ENCODE results near the gene OMA1. TPM values are rescaled to one million over a fixed set of nuclear protein-coding genes. Genes with fewer than 3 reads are reported as not detected.

The OMA1 gene
- total and polyA plus RNA-seq, 8 donors: 20.5 to 28.3 (median 26.0) TPM

DNA sequence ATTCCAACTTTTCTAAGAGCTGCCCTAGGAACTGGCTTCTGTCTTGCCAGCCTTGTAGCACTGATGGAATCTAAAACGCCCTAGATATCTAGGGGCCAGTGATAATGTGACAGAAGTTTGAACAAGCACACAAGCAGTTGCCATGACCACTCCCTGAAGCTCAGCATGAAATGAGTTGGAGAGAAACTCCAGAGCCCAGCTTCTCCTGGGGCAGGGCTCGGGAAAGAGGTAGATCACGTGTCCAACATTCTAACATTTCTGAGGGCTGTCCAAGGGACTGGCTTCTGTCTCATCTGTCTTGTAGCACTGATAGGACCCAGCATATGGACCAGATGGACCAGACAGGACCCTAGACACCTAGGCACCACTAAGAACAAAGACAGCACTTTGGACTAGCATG lies 37.9 kb downstream of the OMA1 start:
- Histone ChIP-seq H3K4me1 (no peaks in the 10 kb centered on the region), H3K9me3 (peaks cover 0 to 3% of the 10 kb centered on the region in 2 donors), H3K4me3 (no peak overlapping the region), H3K36me3 (peaks cover 0 to 39% of the 10 kb centered on the region in 2 donors), H3K27ac (no peak overlapping the region), H3K27me3 (no peaks in the 10 kb centered on the region)
- TF ChIP-seq CTCF (IDR thresholded peaks at IDR 0.05): no peak
- intact Hi-C loops (cut with DNase I): no loop called here
- ATAC-seq (no peak), DNase-seq (no peak)

DNA sequence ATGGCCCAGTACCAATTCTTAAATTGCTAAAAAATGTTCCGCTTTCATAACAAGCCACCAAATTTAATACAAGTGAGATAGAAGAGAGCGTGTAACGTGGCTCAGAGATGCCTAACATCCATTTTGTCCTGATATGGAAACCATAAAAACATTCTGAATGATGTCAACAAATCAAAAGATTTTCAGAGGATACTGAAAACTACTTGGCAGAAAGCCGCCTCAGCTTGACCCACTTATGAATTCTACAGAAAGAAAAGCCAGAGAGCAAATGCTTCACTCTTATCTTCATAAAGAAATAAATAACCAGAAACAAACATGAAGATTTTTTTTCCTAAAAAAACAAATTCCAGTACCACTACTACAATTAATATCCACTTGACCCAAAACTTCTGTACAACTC lies 41.2 kb downstream of the OMA1 start:
- H3K27ac ChIP-seq: no peak overlapping the region

GRCh38 chr1:58502519-58502918 lies 44.0 kb downstream of the OMA1 start:
- Histone ChIP-seq H3K27ac (no peak overlapping the region), H3K27me3 (no peaks in the 10 kb centered on the region), H3K9me3 (no peaks in the 10 kb centered on the region), H3K36me3 (peaks cover 0 to 37% of the 10 kb centered on the region in 2 donors), H3K4me1 (peaks cover 0 to 4% of the 10 kb centered on the region in 2 donors), H3K4me3 (no peak overlapping the region)
- intact Hi-C loops (cut with DNase I): no loop called here
- no peak for DNase-seq
- no peak for TF ChIP-seq CTCF (IDR thresholded peaks at IDR 0.05)
- ATAC-seq: no peak

More for the DNA sequence above, 41.2 kb downstream of the OMA1 start:
- DNase-seq: peak in 1 of 4 donors; percentile 18
- ATAC-seq: no peak
- no peak for TF ChIP-seq CTCF (IDR thresholded peaks at IDR 0.05)
- Histone ChIP-seq H3K9me3 (no peaks in the 10 kb centered on the region), H3K36me3 (peaks cover 0 to 45% of the 10 kb centered on the region in 2 donors), H3K4me1 (no peaks in the 10 kb centered on the region), H3K27me3 (no peaks in the 10 kb centered on the region), H3K4me3 (no peak overlapping the region)
- intact Hi-C loops (cut with DNase I): no loop called here

DNA sequence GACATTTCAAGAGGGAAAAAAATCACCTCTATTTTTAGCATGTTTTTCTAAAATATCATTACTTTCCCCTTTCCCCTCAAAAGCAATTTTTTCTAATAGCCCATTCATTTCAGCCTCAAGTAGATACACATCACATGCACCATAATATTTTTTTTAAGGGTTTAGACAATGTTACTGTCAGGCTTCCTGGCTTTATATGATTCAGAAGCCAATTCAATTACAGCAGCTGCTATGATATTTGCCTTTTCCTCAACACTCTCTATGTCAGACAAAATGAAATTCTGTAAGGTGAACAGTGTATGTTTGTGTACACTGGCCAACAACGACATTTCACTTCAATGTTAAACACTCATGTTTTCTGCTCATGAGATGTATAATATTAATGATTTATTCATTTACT lies 46.5 kb downstream of the OMA1 start:
- H3K27me3 ChIP-seq: no peaks in the 10 kb centered on the region
- H3K36me3 ChIP-seq: peaks cover 0 to 26% of the 10 kb centered on the region in 2 donors
- no peaks in the 10 kb centered on the region for H3K9me3 ChIP-seq
- ATAC-seq (no peak), DNase-seq (no peak)
- no peak overlapping the region for H3K4me3 ChIP-seq
- H3K27ac ChIP-seq: no peak overlapping the region
- intact Hi-C loops (cut with DNase I): no loop called here
- H3K4me1 ChIP-seq: peaks cover 0 to 5% of the 10 kb centered on the region in 2 donors
- TF ChIP-seq CTCF (IDR thresholded peaks at IDR 0.05): no peak

DNA sequence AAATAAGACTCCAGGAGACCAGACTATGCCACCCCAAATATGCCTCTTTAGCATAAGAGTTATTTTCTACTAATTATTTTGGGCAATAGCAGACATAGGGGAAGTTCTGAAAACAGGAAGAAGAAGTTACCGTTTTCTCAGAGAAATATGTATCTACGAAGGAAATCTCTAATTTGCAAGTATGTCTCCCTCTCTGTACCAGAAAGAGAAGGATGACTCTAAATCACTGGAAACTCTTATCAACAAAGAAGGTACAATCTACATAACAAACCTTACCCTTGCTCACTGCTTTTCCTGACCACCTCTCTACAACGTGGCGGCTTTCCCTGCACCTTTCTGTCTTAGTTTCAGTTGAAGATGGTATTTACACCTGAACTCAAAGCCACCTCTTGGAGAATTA lies 49.0 kb downstream of the OMA1 start:
- H3K27me3 ChIP-seq: no peaks in the 10 kb centered on the region
- no peaks in the 10 kb centered on the region for H3K9me3 ChIP-seq
- no peak for TF ChIP-seq CTCF (IDR thresholded peaks at IDR 0.05)
- H3K4me3 ChIP-seq: no peak overlapping the region
- intact Hi-C loops (cut with DNase I): no loop called here
- peaks cover 0 to 5% of the 10 kb centered on the region in 2 donors for H3K4me1 ChIP-seq
- DNase-seq (no peak), ATAC-seq (no peak)
- peaks cover 0 to 5% of the 10 kb centered on the region in 2 donors for H3K36me3 ChIP-seq
- H3K27ac ChIP-seq: peak overlapping the region in 1 of 2 donors; percentile 3
